Measurements from ENCODE around the gene ESF1. TPM values are rescaled to one million over a fixed set of nuclear protein-coding genes. Genes with fewer than 3 reads are reported as not detected.
"Not testable (repeated sequence)": the region's sequence is repeated elsewhere in the genome, so short reads cannot be mapped to it uniquely, and the experiment has no call there.

Gene ESF1
- total RNA-seq, 2 donors from 2014 or later: 8.3 to 9.6 TPM

GRCh38 chr20:13777171-13777601 lies 7.5 kb downstream of the ESF1 start:
- peaks cover 16% of the 10 kb centered on the region for H3K36me3 Mint-ChIP-seq (ENCODE audit: low read depth)
- H3K9me3 ChIP-seq (ENCODE audit: control insufficient read depth, low read length, poor library complexity, severe bottlenecking): no peaks in the 10 kb centered on the region
- no peak for DNase-seq
- peaks cover 19% of the 10 kb centered on the region for H3K4me1 Mint-ChIP-seq
- H3K27ac Mint-ChIP-seq: peak overlapping the region; percentile 81
- ATAC-seq: peak; percentile 37
- no peaks in the 10 kb centered on the region for H3K27me3 Mint-ChIP-seq
- H3K4me3 Mint-ChIP-seq: peak overlapping the region; percentile 53

DNA sequence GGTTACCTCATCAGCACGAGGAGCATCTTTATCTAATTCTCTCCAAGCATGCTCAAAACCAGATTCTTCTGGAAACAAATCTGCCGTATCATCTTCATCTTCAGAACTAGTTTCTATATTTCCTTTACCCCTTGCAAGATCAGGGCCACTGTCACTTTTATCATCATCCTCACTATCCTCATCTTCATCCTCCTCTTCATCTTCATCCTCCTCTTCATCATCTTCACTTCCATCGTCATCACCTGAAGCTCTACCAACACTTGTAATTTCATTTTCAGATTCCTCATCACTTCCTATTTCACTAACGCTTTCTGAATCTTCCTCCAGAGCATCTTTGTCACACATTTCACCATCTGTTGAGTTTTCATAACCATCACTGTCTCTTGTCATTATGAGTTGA lies 8.9 kb downstream of the ESF1 start:
- DNase-seq (no peak), ATAC-seq (no peak)
- H3K27ac Mint-ChIP-seq: peak overlapping the region; percentile 81
- no peaks in the 10 kb centered on the region for H3K27me3 Mint-ChIP-seq
- H3K4me3 Mint-ChIP-seq: no peak overlapping the region
- peaks cover 17% of the 10 kb centered on the region for H3K4me1 Mint-ChIP-seq
- H3K9me3 ChIP-seq (ENCODE audit: control insufficient read depth, low read length, poor library complexity, severe bottlenecking): no peaks in the 10 kb centered on the region
- peaks cover 14% of the 10 kb centered on the region for H3K36me3 Mint-ChIP-seq (ENCODE audit: low read depth)

GRCh38 chr20:13772529-13772928 lies 12.2 kb downstream of the ESF1 start:
- ATAC-seq (no peak), DNase-seq (no peak)
- Mint-ChIP-seq H3K27ac (peak overlapping the region; percentile 68), H3K4me1 (peaks cover 12% of the 10 kb centered on the region), H3K4me3 (no peak overlapping the region), H3K27me3 (no peaks in the 10 kb centered on the region), H3K36me3 (ENCODE audit: low read depth) (peaks cover 16% of the 10 kb centered on the region)
- no peaks in the 10 kb centered on the region for H3K9me3 ChIP-seq (ENCODE audit: control insufficient read depth, low read length, poor library complexity, severe bottlenecking)

GRCh38 chr20:13771853-13772453 lies 12.8 kb downstream of the ESF1 start:
- H3K9me3 ChIP-seq (ENCODE audit: control insufficient read depth, low read length, poor library complexity, severe bottlenecking): no peaks in the 10 kb centered on the region
- DNase-seq (no peak), ATAC-seq (no peak)
- H3K27ac Mint-ChIP-seq: peak overlapping the region; percentile 68
- no peaks in the 10 kb centered on the region for H3K27me3 Mint-ChIP-seq
- H3K4me1 Mint-ChIP-seq: peaks cover 8% of the 10 kb centered on the region
- peaks cover 13% of the 10 kb centered on the region for H3K36me3 Mint-ChIP-seq (ENCODE audit: low read depth)
- H3K4me3 Mint-ChIP-seq: no peak overlapping the region

GRCh38 chr20:13770141-13770540 lies 14.6 kb downstream of the ESF1 start:
- Mint-ChIP-seq H3K4me1 (no peaks in the 10 kb centered on the region), H3K4me3 (no peak overlapping the region), H3K27ac (no peak overlapping the region), H3K27me3 (no peaks in the 10 kb centered on the region), H3K36me3 (ENCODE audit: low read depth) (peaks cover 13% of the 10 kb centered on the region)
- DNase-seq (no peak), ATAC-seq (no peak)
- no peaks in the 10 kb centered on the region for H3K9me3 ChIP-seq (ENCODE audit: control insufficient read depth, low read length, poor library complexity, severe bottlenecking)

GRCh38 chr20:13765868-13766416 lies 18.8 kb downstream of the ESF1 start:
- Mint-ChIP-seq H3K36me3 (ENCODE audit: low read depth) (peaks cover 11% of the 10 kb centered on the region), H3K4me1 (peaks cover 2% of the 10 kb centered on the region), H3K27me3 (no peaks in the 10 kb centered on the region), H3K4me3 (no peak overlapping the region), H3K27ac (no peak overlapping the region)
- ATAC-seq (no peak), DNase-seq (no peak)
- no peaks in the 10 kb centered on the region for H3K9me3 ChIP-seq (ENCODE audit: control insufficient read depth, low read length, poor library complexity, severe bottlenecking)

- H3K36me3 Mint-ChIP-seq (ENCODE audit: low read depth): peaks cover 11% of the 10 kb centered on the region
- no peak for DNase-seq
- ATAC-seq: no peak
- H3K4me1 Mint-ChIP-seq: peaks cover 2% of the 10 kb centered on the region
- H3K9me3 ChIP-seq (ENCODE audit: control insufficient read depth, low read length, poor library complexity, severe bottlenecking): no peaks in the 10 kb centered on the region
- H3K27ac Mint-ChIP-seq: no peak overlapping the region
- H3K4me3 Mint-ChIP-seq: no peak overlapping the region
- H3K27me3 Mint-ChIP-seq: no peaks in the 10 kb centered on the region
Measured at GRCh38 chr20:13765299-13765698, 19.4 kb downstream of the ESF1 start.

DNA sequence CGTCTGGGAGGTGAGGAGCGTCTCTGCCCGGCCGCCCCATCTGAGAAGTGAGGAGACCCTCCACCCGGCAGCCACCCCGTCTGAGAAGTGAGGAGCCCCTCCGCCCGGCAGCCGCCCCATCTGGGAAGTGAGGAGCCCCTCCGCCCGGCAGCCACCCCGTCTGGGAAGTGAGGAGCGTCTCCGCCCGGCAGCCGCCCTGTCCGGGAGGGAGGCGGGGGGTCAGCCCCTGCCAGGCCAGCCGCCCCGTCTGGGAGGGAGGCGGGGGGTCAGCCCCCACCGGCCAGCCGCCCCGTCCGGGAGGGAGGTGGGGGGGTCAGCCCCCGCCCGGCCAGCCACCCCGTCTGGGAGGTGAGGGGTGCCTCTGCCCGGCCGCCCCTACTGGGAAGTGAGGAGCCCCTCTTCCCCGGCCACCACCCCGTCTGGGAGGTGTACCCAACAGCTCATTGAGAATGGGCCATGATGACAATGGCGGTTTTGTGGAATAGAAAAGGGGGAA lies 24.2 kb downstream of the ESF1 start:
- H3K4me3 Mint-ChIP-seq; H3K27me3 Mint-ChIP-seq; H3K36me3 Mint-ChIP-seq (ENCODE audit: low read depth); H3K4me1 Mint-ChIP-seq; H3K27ac Mint-ChIP-seq; H3K9me3 ChIP-seq (ENCODE audit: control insufficient read depth, low read length, poor library complexity, severe bottlenecking); DNase-seq; ATAC-seq: not testable (repeated sequence)

GRCh38 chr20:13758884-13759283 lies 25.8 kb downstream of the ESF1 start:
- Mint-ChIP-seq H3K4me1 (peaks cover 3% of the 10 kb centered on the region), H3K27ac (no peak overlapping the region), H3K36me3 (ENCODE audit: low read depth) (peaks cover 6% of the 10 kb centered on the region), H3K4me3 (no peak overlapping the region), H3K27me3 (no peaks in the 10 kb centered on the region)
- no peak for ATAC-seq
- no peak for DNase-seq
- H3K9me3 ChIP-seq (ENCODE audit: control insufficient read depth, low read length, poor library complexity, severe bottlenecking): no peaks in the 10 kb centered on the region

DNA sequence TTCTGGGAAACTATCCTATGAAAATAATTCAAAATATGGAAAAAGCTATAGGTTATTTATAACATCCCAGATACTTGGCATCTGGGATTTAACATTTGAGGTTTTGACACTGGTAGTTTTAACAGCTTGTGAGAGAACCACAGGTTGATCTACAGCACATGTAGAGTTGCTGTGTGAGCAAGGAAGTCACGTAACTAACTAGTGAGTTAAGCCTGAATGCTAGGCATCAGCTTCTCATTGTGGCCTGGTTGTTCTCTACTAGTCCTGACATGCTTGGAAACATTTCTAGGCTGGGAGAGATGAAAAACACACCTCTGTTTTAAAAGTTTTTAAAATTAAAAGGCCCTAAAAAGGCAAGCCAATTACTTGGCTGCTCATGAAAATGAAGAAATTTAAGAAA lies 28.2 kb downstream of the ESF1 start:
- no peak overlapping the region for H3K27ac Mint-ChIP-seq
- H3K27me3 Mint-ChIP-seq: no peaks in the 10 kb centered on the region

GRCh38 chr20:13755809-13756208 lies 28.9 kb downstream of the ESF1 start:
- ATAC-seq (no peak), DNase-seq (no peak)
- no peak overlapping the region for H3K4me3 Mint-ChIP-seq
- H3K36me3 Mint-ChIP-seq (ENCODE audit: low read depth): peaks cover 6% of the 10 kb centered on the region
- no peak overlapping the region for H3K27ac Mint-ChIP-seq
- H3K4me1 Mint-ChIP-seq: peaks cover 3% of the 10 kb centered on the region
- no peaks in the 10 kb centered on the region for H3K9me3 ChIP-seq (ENCODE audit: control insufficient read depth, low read length, poor library complexity, severe bottlenecking)
- no peaks in the 10 kb centered on the region for H3K27me3 Mint-ChIP-seq

More for the DNA sequence above, 28.2 kb downstream of the ESF1 start:
- DNase-seq: no peak
- H3K9me3 ChIP-seq (ENCODE audit: control insufficient read depth, low read length, poor library complexity, severe bottlenecking): no peaks in the 10 kb centered on the region
- no peak overlapping the region for H3K4me3 Mint-ChIP-seq
- peaks cover 6% of the 10 kb centered on the region for H3K36me3 Mint-ChIP-seq (ENCODE audit: low read depth)
- no peak for ATAC-seq
- H3K4me1 Mint-ChIP-seq: peaks cover 3% of the 10 kb centered on the region

- H3K36me3 Mint-ChIP-seq (ENCODE audit: low read depth): peaks cover 3% of the 10 kb centered on the region
- no peak overlapping the region for H3K4me3 Mint-ChIP-seq
- no peaks in the 10 kb centered on the region for H3K4me1 Mint-ChIP-seq
- H3K27ac Mint-ChIP-seq: no peak overlapping the region
- no peak for ATAC-seq
- no peaks in the 10 kb centered on the region for H3K27me3 Mint-ChIP-seq
- no peak for DNase-seq
- H3K9me3 ChIP-seq (ENCODE audit: control insufficient read depth, low read length, poor library complexity, severe bottlenecking): no peaks in the 10 kb centered on the region
Measured at GRCh38 chr20:13753436-13754036, 31.2 kb downstream of the ESF1 start.

DNA sequence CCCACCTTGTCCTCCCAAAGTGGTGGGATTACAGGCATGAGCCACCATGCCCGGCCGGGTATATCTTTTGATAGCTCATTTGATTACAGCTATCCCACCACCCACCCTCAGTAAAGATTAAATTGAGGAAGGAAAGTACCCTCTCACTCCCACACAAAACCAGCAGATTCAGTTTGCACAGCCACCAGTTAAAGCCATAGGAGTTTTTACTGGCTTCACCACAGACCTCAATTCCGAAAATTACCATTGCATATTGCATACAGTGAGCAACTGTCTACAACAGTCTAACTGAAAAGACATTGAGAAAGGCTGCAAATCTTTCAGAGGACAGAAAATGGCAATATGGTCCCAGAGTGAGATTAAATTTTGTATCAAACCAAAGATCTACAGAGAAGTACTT lies 34.9 kb downstream of the ESF1 start:
- H3K36me3 Mint-ChIP-seq (ENCODE audit: low read depth): peaks cover 1% of the 10 kb centered on the region
- H3K9me3 ChIP-seq (ENCODE audit: control insufficient read depth, low read length, poor library complexity, severe bottlenecking): no peaks in the 10 kb centered on the region
- H3K4me1 Mint-ChIP-seq: peaks cover 4% of the 10 kb centered on the region
- H3K27me3 Mint-ChIP-seq: no peaks in the 10 kb centered on the region
- ATAC-seq (no peak), DNase-seq (no peak)
- no peak overlapping the region for H3K4me3 Mint-ChIP-seq
- no peak overlapping the region for H3K27ac Mint-ChIP-seq

DNA sequence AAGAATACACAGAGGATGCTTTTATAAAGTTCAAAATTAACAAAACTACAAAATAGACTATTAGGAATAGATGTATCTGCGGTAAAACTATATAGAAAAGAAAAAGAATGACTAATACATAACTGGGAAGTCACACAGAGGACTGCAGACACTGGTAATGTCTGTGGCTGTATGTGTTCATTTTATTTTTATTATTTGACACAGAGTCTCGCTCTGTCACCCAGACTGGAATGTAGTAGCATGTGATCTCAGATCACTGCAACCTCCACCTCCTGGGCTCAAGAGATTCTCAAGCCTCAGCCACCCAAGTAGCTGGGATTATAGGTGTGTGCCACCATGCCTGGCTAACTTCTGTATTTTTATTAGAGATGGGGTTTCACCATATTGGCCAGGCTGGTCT lies 38.9 kb downstream of the ESF1 start:
- peaks cover 7% of the 10 kb centered on the region for H3K4me1 Mint-ChIP-seq
- H3K36me3 Mint-ChIP-seq (ENCODE audit: low read depth): peaks cover 15% of the 10 kb centered on the region
- no peak for DNase-seq
- ATAC-seq: no peak
- H3K27me3 Mint-ChIP-seq: no peaks in the 10 kb centered on the region
- no peak overlapping the region for H3K27ac Mint-ChIP-seq
- no peak overlapping the region for H3K4me3 Mint-ChIP-seq
- H3K9me3 ChIP-seq (ENCODE audit: control insufficient read depth, low read length, poor library complexity, severe bottlenecking): no peaks in the 10 kb centered on the region
